Measurements from ENCODE around the gene FAM76B.

GRCh38 chr11:95835768-95836488 lies 46.3 kb upstream of the FAM76B start:
- no peak for TF ChIP-seq EP300 (IDR thresholded peaks at IDR 0.05; ENCODE audit: low read depth)
- TF ChIP-seq CTCF (IDR thresholded peaks at IDR 0.05), result peak; percentile 78 to 89 (median 88)

All from transverse colon (tissue), 3 donors.